Heart left ventricle (tissue), 13 donors: ENCODE measurements around the gene GAGE1.
"Not testable (repeated sequence)": the region's sequence is repeated elsewhere in the genome, so short reads cannot be mapped to it uniquely, and the experiment has no call there.

Experiments
- POLR2A ChIP-seq, 2 donors: fragments of 450-650 bp; IDR thresholded peaks; one replicate each; pipeline ENCODE4 v1.6.1; 2017; ENCODE audit warnings: antibody characterized with exemption in 2 of 2, mild to moderate bottlenecking in 2 of 2, moderate library complexity in 2 of 2
- TF ChIP-seq, protein P1 (sequence below), 12 donors: fragments of 200-600 bp; sonication (generic) in 4 of 12; IDR thresholded peaks; one replicate each; pipeline versions ENCODE4 v1.5.0 to v1.8.0; 2018 to 2022; ENCODE audit warnings: antibody characterized with exemption in 12 of 12, mild to moderate bottlenecking in 5 of 12
- donor health status: ischemic (EF 13 %, LVEDD 7.1; RV severe dilation, severe dysfunction).
- donor health status: DM: no; HTN: yes; CAD: no.
- donor health status: DM: no; HTN: no; CAD: no.
- donor health status: ischemic (EF 25% LVEDD 6.9; RV normal size, moderate dysfunction).
- donor health status: ischemic (EF 25% LVEDD 5.7; RV mildly dilated, moderate dysfunction).
- donor health status: ischemic (EF 35%, LVEDD 5.7; RV mildly dilated, moderate dysfunction).
- donor health status: nonischemic (EF 11% LVEDD 7.7; RV severe dilation, severe dysfunction).
- donor health status: DM: yes; HTN: yes; CAD: no.
- donor health status: PGD.
- donor health status: ischemic (EF 29% LVEDD 5.4; RV normal size, mild dysfunction).
- donor health status: nonischemic (EF 23%, LVEDD 6.1; RV moderate dilation, normal function).

DNA sequence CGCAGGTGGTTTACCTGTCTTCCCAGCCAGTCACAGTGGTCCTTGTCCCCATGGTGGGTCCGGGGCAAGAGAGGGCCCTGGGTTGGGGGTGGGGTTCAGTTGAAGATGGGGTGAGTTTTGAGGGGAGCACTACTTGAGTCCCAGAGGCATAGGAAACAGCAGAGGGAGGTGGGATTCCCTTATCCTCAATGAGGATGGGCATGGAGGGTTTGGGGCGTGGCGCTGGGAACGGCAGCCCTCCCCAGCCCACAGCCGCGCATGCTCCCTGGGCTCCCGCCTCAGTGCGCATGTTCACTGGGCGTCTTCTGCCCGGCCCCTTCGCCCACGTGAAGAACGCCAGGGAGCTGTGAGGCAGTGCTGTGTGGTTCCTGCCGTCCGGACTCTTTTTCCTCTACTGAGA, 38.3 kb upstream of the GAGE1 start, which contains the start of gene GAGE12F:
- TF ChIP-seq, protein P1, sequence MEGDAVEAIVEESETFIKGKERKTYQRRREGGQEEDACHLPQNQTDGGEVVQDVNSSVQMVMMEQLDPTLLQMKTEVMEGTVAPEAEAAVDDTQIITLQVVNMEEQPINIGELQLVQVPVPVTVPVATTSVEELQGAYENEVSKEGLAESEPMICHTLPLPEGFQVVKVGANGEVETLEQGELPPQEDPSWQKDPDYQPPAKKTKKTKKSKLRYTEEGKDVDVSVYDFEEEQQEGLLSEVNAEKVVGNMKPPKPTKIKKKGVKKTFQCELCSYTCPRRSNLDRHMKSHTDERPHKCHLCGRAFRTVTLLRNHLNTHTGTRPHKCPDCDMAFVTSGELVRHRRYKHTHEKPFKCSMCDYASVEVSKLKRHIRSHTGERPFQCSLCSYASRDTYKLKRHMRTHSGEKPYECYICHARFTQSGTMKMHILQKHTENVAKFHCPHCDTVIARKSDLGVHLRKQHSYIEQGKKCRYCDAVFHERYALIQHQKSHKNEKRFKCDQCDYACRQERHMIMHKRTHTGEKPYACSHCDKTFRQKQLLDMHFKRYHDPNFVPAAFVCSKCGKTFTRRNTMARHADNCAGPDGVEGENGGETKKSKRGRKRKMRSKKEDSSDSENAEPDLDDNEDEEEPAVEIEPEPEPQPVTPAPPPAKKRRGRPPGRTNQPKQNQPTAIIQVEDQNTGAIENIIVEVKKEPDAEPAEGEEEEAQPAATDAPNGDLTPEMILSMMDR (IDR thresholded peaks at IDR 0.05): not testable (repeated sequence)
- not testable (repeated sequence) for TF ChIP-seq POLR2A (IDR thresholded peaks at IDR 0.05)
